KOPT-K1 (cell line): Measurements from ENCODE around the gene SLC25A41.

Source experiments
- H3K27ac ChIP-seq: fragments of 200-600 bp; sonication (generic); 2 replicates; pipeline ENCODE4 v1.5.1; 2016; ENCODE audit warnings: antibody characterized with exemption, mild to moderate bottlenecking, low read depth, low read length; ENCODE audit not compliant: poor library complexity, severe bottlenecking
- H3K36me3 ChIP-seq: fragments of 200-600 bp; sonication (generic); 2 replicates; pipeline ENCODE4 v1.5.1; 2017; ENCODE audit warnings: antibody characterized with exemption, mild to moderate bottlenecking, low read length, moderate library complexity; ENCODE audit not compliant: insufficient read depth
- H3K9me3 ChIP-seq: fragments of 200-600 bp; sonication (generic); 2 replicates; pipeline ENCODE4 v1.5.1; 2017; ENCODE audit warnings: antibody characterized with exemption, low read length, mild to moderate bottlenecking; ENCODE audit not compliant: insufficient read depth, poor library complexity, severe bottlenecking

SLC25A41 gene

GRCh38 chr19:6384381-6384780 lies 49.2 kb downstream of the SLC25A41 start:
- peaks cover 99% of the 10 kb centered on the region for H3K36me3 ChIP-seq
- no peak overlapping the region for H3K27ac ChIP-seq
- H3K9me3 ChIP-seq: no peaks in the 10 kb centered on the region

- H3K36me3 ChIP-seq: peaks cover 98% of the 10 kb centered on the region
- H3K9me3 ChIP-seq: no peaks in the 10 kb centered on the region
- no peak overlapping the region for H3K27ac ChIP-seq
Measured at GRCh38 chr19:6383188-6383587, 50.4 kb downstream of the SLC25A41 start.

- Histone ChIP-seq H3K36me3 (peaks cover 80% of the 10 kb centered on the region), H3K9me3 (no peaks in the 10 kb centered on the region), H3K27ac (no peak overlapping the region)
Measured at GRCh38 chr19:6381030-6381750, 52.4 kb downstream of the SLC25A41 start.

- H3K27ac ChIP-seq: no peak overlapping the region
- H3K9me3 ChIP-seq: no peaks in the 10 kb centered on the region
- peaks cover 72% of the 10 kb centered on the region for H3K36me3 ChIP-seq
Measured at GRCh38 chr19:6379744-6380143, 53.8 kb downstream of the SLC25A41 start.

- Histone ChIP-seq H3K27ac (no peak overlapping the region), H3K9me3 (no peaks in the 10 kb centered on the region), H3K36me3 (peaks cover 59% of the 10 kb centered on the region)
Measured at GRCh38 chr19:6378486-6378885, 55.1 kb downstream of the SLC25A41 start.

GRCh38 chr19:6378041-6378440 lies 55.5 kb downstream of the SLC25A41 start:
- Histone ChIP-seq H3K27ac (no peak overlapping the region), H3K36me3 (peaks cover 55% of the 10 kb centered on the region)

GRCh38 chr19:6376512-6377190 lies 56.9 kb downstream of the SLC25A41 start:
- Histone ChIP-seq H3K27ac (no peak overlapping the region), H3K36me3 (peaks cover 42% of the 10 kb centered on the region), H3K9me3 (no peaks in the 10 kb centered on the region)

More at GRCh38 chr19:6378041-6378440, 55.5 kb downstream of the SLC25A41 start:
- no peaks in the 10 kb centered on the region for H3K9me3 ChIP-seq
